GM18508 (cell line): Measurements from ENCODE around the gene PEX19.

ENCODE experiments used
- ATAC-seq: cut with Tn5 transposase; IDR thresholded peaks from one replicate; pipeline ENCODE4 v1.9.1; 2021; ENCODE audit warnings: moderate number of reproducible peaks; ENCODE audit not compliant: insufficient read depth, unreplicated experiment

The PEX19 gene

DNA sequence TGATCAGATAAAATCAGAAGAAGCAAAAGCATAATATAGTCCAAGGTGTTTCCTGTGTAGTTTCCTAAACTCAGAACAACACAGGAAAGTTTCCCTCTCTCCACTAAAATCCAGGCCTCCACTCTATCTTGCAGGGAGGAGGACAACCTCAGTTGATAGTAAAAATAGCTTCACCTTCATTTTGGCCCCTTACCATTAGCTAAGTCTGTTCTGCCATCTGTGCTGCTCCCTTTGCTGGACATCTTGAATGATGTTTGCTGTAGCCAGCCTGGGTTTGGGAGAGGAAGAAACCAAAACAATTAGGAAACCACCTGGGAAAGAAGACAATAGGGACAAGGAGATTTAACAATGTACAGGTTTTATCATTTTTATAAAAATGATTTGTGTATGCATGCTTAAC lies 41.2 kb downstream of the PEX19 start:
- no peak for ATAC-seq

DNA sequence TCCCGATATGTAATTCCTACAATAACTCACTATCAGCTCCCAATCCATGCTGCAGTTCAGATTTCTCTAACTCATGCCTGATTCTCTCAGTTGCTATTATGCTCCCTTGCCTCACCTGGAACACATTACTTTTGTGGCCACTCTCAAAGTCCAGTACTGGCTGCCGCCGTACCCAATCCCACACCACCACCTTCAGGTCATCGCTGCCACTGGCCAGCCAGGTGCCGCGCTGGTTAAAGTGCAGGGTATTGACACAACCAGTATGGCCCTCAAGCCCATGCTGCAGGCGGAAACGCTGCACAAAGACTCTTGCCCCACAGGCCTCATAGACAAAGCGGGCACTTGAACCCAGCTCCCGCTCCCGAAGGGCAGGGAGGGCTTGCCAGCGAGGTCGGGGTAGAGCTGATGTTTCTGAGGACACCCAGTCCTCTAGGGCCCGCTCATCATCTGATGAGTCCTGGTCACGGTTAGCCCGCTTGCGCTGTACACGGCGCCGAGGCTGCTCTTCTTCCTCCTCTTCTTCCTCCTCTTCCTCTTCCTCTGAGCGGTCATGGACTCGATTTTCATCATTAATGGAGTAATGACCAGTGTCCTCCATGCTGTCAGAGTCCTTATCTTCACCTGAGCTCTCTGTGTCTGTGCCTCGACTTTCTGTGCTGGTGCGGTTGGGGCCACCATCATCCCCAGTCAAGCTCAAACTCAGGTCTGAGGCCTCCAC lies 45.2 kb downstream of the PEX19 start:
- ATAC-seq = no peak

DNA sequence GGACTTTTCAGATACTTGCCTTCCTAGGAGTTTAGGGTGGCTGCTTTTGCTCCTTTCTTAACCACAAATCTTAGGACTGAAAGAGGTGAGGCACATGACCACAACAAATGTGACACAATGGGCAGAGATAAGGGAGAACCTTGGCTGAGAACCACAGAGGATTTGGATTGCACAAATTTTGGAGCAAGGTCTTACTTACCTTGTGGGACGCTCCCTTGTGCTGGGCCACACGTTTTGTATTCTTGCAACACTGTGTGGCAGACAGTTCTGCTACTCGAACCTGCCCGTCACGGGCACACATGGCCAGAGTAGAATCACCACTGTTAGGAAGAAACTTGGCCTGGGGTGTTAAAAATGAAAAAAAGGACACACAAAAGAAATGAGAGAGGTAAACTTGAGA lies 46.5 kb downstream of the PEX19 start:
- ATAC-seq = no peak

DNA sequence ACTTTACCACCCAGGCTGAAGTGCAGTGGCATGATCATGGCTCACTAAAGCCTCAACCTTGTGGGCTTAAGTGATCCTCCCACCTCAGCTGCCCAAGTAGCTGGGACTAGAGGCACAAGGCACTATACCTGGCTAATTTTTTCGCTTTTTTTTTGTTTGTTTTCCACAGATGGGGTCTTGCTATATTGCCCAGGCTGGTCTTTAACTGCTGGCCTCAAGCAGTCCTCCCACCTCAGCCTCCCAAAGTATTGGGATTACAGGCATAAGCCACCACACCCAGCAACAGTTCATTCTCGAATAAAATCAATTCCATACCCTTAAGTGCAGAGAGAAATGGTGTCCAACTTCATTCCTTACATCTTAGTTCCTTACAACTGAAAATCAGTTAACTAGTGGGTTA lies 47.4 kb downstream of the PEX19 start:
- ATAC-seq = no peak

DNA sequence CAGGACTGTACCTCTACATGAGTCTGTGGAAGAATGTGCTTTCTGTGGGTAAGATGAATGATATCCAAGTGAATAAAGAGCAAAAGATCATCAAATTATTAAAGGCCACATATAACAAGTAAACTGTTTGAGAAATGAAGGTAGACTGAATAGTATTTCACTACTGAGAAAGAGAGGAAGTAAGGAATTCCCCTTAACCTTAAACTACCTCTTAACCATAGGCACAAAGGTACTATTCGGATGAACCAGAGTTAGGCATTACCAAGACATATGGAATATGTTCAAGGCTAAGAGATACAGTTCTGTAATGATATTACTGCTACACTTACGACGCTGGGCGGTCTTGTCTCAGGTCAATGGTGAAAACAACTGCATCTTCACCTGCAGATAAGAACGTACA lies 48.1 kb downstream of the PEX19 start:
- ATAC-seq = no peak

DNA sequence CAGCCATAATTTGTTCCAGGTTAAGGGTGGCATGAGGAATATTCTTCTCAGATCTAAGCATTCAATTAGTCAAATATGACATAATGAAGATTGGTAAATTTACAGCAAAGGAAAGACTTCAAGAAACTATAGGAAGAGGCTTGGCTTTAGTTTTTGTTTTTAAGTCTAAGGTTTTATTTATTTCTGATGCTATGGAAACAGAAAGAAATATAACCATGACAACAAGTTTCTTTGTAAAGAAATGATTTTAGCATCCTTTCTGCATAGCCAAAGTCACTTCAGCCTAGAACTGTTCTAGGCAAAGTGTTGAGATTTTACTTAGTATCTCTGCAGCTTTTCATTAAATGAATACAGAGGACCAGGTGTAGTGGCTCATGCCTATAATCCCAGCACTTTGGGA lies 52.0 kb downstream of the PEX19 start:
- no peak for ATAC-seq

DNA sequence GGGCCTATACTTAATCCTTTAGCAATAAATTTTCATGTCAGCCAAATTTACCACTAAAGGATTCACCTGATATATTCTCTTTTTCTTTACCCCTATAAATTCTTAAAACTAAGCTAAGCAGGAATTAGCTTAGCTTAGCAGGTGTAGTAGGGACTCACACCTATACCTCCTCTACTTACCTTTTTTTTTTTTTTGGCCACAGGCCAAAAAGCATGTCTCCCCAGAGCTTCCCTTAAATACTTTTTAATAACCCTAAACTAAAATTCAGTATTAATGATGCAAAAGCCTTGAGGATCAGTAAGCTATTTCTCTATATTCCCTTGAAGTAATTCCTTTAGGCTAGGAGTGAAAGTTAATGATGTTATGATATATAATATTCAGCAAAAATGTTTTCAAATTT lies 56.5 kb downstream of the PEX19 start:
- ATAC-seq = no peak

DNA sequence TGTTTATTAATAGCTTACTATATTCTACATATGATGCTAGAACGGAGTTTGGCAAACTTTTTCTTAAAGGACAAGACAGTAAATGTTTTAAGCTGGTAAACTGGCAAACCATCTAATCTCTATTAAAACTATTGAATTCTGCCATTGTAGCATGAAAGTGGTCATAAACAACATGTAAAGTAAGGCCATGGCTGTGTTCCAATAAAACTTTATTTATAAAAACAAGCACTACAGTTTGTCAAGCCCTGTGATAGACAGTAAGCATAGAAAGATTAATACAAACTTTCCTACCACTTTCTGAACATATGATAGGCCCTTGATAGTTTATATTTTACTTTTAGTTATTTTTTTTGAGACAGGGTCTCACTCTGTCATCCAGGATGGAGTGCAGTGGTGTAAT lies 57.4 kb downstream of the PEX19 start:
- ATAC-seq = no peak

DNA sequence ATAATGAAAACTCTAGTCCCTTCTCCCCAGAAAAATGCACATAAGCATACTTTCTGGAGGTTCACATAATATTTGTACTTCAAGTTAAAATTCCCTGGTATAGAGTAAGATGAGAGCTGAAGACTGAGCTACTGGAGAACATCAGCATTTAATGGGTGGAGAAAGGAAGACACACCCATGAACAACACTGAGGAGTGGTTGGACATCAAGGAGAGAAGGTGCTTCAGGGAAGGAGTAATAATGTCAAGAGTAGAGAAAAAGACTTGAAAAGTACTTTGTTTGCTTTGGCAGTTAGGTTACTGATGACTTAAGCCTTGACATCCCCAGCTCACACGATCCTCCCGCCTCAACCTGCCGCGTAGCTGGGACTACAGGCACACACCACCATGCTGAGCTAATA lies 57.9 kb downstream of the PEX19 start:
- ATAC-seq = no peak
